ENCODE measurements around the gene UTP15.

The UTP15 gene

DNA sequence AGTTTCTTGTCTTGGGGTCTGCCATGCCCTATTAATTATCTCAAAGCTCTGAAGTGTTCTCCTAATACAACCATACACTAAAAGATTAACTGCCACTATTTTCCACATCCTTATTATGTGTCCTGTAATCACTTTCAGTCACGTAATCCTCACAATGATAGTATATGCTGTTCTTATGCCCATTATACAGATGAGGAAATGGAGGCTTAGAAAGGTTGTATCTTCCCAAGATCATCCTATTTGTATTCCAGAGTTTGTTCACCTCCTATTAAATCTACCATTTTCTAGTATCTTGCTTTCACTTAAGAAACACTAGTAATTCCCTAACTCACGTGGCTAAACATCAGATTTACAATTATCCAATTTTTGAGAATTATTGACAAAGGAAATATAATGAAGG, 57.5 kb downstream of the UTP15 start:
- TF ChIP-seq TOX (CRISPR knock-in tag; IDR thresholded peaks at IDR 0.05; ENCODE audit: borderline replicate concordance) (no peak), GLIS3 (CRISPR knock-in tag; IDR thresholded peaks at IDR 0.05) (no peak), ZNF70 (CRISPR knock-in tag; IDR thresholded peaks at IDR 0.05) (no peak), RARB (CRISPR knock-in tag; IDR thresholded peaks at IDR 0.05) (no peak), SNAI2 (CRISPR knock-in tag; IDR thresholded peaks at IDR 0.05) (no peak), CSDC2 (CRISPR knock-in tag; IDR thresholded peaks at IDR 0.05) (no peak), ZFP30 (CRISPR knock-in tag; IDR thresholded peaks at IDR 0.05) (no peak), ZNF565 (CRISPR knock-in tag; conservative IDR thresholded peaks at IDR 0.05; ENCODE audit: low read depth) (no peak), BACH2 (CRISPR knock-in tag; IDR thresholded peaks at IDR 0.05; ENCODE audit: borderline replicate concordance) (no peak), ESRRG (CRISPR knock-in tag; IDR thresholded peaks at IDR 0.05) (no peak), ISL1 (CRISPR knock-in tag; IDR thresholded peaks at IDR 0.05) (no peak), ZNF8 (CRISPR knock-in tag; IDR thresholded peaks at IDR 0.05) (no peak), PPARA (CRISPR knock-in tag; IDR thresholded peaks at IDR 0.05; ENCODE audit: borderline replicate concordance) (no peak)
- TF ChIP-seq, protein P1, sequence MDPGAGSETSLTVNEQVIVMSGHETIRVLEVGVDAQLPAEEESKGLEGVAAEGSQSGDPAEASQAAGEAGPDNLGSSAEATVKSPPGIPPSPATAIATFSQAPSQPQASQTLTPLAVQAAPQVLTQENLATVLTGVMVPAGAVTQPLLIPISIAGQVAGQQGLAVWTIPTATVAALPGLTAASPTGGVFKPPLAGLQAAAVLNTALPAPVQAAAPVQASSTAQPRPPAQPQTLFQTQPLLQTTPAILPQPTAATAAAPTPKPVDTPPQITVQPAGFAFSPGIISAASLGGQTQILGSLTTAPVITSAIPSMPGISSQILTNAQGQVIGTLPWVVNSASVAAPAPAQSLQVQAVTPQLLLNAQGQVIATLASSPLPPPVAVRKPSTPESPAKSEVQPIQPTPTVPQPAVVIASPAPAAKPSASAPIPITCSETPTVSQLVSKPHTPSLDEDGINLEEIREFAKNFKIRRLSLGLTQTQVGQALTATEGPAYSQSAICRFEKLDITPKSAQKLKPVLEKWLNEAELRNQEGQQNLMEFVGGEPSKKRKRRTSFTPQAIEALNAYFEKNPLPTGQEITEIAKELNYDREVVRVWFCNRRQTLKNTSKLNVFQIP (CRISPR knock-in tag; IDR thresholded peaks at IDR 0.05; ENCODE audit: borderline replicate concordance, low read depth), result no peak
- TF ChIP-seq, protein P2, sequence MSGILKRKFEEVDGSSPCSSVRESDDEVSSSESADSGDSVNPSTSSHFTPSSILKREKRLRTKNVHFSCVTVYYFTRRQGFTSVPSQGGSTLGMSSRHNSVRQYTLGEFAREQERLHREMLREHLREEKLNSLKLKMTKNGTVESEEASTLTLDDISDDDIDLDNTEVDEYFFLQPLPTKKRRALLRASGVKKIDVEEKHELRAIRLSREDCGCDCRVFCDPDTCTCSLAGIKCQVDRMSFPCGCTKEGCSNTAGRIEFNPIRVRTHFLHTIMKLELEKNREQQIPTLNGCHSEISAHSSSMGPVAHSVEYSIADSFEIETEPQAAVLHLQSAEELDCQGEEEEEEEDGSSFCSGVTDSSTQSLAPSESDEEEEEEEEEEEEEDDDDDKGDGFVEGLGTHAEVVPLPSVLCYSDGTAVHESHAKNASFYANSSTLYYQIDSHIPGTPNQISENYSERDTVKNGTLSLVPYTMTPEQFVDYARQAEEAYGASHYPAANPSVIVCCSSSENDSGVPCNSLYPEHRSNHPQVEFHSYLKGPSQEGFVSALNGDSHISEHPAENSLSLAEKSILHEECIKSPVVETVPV (CRISPR knock-in tag; IDR thresholded peaks at IDR 0.05), result no peak
- TF ChIP-seq, protein P3, sequence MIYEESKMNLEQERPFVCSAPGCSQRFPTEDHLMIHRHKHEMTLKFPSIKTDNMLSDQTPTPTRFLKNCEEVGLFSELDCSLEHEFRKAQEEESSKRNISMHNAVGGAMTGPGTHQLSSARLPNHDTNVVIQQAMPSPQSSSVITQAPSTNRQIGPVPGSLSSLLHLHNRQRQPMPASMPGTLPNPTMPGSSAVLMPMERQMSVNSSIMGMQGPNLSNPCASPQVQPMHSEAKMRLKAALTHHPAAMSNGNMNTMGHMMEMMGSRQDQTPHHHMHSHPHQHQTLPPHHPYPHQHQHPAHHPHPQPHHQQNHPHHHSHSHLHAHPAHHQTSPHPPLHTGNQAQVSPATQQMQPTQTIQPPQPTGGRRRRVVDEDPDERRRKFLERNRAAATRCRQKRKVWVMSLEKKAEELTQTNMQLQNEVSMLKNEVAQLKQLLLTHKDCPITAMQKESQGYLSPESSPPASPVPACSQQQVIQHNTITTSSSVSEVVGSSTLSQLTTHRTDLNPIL (CRISPR knock-in tag; IDR thresholded peaks at IDR 0.05; ENCODE audit: low read depth), result no peak
- TF ChIP-seq, protein P4, sequence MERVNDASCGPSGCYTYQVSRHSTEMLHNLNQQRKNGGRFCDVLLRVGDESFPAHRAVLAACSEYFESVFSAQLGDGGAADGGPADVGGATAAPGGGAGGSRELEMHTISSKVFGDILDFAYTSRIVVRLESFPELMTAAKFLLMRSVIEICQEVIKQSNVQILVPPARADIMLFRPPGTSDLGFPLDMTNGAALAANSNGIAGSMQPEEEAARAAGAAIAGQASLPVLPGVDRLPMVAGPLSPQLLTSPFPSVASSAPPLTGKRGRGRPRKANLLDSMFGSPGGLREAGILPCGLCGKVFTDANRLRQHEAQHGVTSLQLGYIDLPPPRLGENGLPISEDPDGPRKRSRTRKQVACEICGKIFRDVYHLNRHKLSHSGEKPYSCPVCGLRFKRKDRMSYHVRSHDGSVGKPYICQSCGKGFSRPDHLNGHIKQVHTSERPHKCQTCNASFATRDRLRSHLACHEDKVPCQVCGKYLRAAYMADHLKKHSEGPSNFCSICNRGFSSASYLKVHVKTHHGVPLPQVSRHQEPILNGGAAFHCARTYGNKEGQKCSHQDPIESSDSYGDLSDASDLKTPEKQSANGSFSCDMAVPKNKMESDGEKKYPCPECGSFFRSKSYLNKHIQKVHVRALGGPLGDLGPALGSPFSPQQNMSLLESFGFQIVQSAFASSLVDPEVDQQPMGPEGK (CRISPR knock-in tag; IDR thresholded peaks at IDR 0.05; ENCODE audit: borderline replicate concordance), result no peak
- TF ChIP-seq, protein P5, sequence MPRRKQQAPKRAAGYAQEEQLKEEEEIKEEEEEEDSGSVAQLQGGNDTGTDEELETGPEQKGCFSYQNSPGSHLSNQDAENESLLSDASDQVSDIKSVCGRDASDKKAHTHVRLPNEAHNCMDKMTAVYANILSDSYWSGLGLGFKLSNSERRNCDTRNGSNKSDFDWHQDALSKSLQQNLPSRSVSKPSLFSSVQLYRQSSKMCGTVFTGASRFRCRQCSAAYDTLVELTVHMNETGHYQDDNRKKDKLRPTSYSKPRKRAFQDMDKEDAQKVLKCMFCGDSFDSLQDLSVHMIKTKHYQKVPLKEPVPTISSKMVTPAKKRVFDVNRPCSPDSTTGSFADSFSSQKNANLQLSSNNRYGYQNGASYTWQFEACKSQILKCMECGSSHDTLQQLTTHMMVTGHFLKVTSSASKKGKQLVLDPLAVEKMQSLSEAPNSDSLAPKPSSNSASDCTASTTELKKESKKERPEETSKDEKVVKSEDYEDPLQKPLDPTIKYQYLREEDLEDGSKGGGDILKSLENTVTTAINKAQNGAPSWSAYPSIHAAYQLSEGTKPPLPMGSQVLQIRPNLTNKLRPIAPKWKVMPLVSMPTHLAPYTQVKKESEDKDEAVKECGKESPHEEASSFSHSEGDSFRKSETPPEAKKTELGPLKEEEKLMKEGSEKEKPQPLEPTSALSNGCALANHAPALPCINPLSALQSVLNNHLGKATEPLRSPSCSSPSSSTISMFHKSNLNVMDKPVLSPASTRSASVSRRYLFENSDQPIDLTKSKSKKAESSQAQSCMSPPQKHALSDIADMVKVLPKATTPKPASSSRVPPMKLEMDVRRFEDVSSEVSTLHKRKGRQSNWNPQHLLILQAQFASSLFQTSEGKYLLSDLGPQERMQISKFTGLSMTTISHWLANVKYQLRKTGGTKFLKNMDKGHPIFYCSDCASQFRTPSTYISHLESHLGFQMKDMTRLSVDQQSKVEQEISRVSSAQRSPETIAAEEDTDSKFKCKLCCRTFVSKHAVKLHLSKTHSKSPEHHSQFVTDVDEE (CRISPR knock-in tag; IDR thresholded peaks at IDR 0.05), result no peak
- ATAC-seq, result no peak

DNA sequence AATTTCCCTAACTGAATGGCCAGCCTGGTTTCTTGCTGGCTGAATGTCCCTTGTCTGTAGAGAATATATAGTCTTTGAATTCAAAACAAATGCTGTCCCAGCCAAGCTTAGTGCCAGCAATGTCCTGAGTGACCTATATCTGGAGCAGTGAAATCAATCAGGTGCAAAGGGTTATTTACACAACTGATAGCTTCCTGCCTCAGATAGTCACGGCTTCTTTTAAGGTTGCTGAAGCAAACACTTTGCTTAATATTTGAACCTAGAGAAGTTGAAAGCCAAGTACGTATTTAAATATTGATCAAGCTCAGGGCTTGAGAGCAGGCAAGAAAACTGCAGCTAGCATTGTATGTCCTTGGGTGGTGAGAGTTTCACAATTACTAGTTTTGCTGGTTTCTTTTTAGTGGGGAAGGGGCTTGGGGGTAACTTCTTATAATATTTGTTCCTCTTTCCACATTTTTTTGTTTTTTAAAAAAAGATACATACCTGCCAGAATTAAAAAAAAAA, 58.4 kb downstream of the UTP15 start:
- no peak for ATAC-seq
- TF ChIP-seq ZFP30 (CRISPR knock-in tag; IDR thresholded peaks at IDR 0.05), result no peak

DNA sequence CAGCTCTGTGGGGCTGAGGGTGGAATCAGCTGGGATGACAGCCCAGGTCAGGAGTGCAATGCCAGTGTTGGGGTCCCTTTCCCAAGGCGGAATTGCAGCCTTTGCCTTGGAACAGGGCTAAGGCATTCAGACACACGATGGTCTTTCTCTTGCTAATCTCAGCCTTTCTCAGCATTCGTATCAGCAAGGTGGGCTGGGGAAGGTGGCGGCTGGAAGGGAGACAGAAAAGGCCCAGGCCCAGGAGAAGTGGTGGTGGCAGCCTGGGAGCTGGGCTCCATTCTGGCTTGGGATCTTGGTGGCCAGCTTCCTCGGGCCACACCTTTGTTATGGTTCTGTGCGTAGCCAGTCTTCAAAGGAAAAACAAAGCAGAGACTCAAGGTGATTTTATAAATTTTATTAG, 59.3 kb downstream of the UTP15 start:
- ATAC-seq, result no peak
- TF ChIP-seq, protein P1 (CRISPR knock-in tag; IDR thresholded peaks at IDR 0.05; ENCODE audit: borderline replicate concordance, low read depth), result no peak
- TF ChIP-seq ARNTL (CRISPR knock-in tag; IDR thresholded peaks at IDR 0.05; ENCODE audit: borderline replicate concordance, low read depth) (no peak), ZFP30 (CRISPR knock-in tag; IDR thresholded peaks at IDR 0.05) (no peak), GLIS3 (CRISPR knock-in tag; IDR thresholded peaks at IDR 0.05) (no peak), RARB (CRISPR knock-in tag; IDR thresholded peaks at IDR 0.05) (no peak), ZNF70 (CRISPR knock-in tag; IDR thresholded peaks at IDR 0.05) (no peak), BACH2 (CRISPR knock-in tag; IDR thresholded peaks at IDR 0.05; ENCODE audit: borderline replicate concordance) (no peak), CSDC2 (CRISPR knock-in tag; IDR thresholded peaks at IDR 0.05) (no peak), ZNF8 (CRISPR knock-in tag; IDR thresholded peaks at IDR 0.05) (no peak), ZNF565 (CRISPR knock-in tag; conservative IDR thresholded peaks at IDR 0.05; ENCODE audit: low read depth) (no peak)
- TF ChIP-seq, protein P5 (CRISPR knock-in tag; IDR thresholded peaks at IDR 0.05), result no peak
- TF ChIP-seq, protein P2 (CRISPR knock-in tag; IDR thresholded peaks at IDR 0.05), result no peak
- TF ChIP-seq, protein P3 (CRISPR knock-in tag; IDR thresholded peaks at IDR 0.05; ENCODE audit: low read depth), result no peak

Data from SK-N-SH treated with all-trans-retinoic acid at 6 μM for 48 hours (cell line).